Right lobe of liver (tissue), 6 donors: ENCODE data around the gene ERI3. TPM values are rescaled to one million over a fixed set of nuclear protein-coding genes. Genes with fewer than 3 reads are reported as not detected.

Source experiments
- ATAC-seq, 4 donors: fragments of 200-7000 bp; cut with Tn5 transposase; one replicate each; pipeline ENCODE4 v1.9.1; 2020; ENCODE audit warnings: mild to moderate bottlenecking in 4 of 4, moderate library complexity in 4 of 4
- DNase-seq, 3 donors: peaks; one replicate each; pipeline ENCODE4 v3.0.0-alpha.2; 2020
- H3K27ac ChIP-seq, 3 donors: fragments of 200-600 bp; one replicate each; pipeline ENCODE4 v1.8.0; 2022
- H3K27me3 ChIP-seq, 2 donors: fragments of 200-600 bp; one replicate each; pipeline ENCODE4 v1.8.0; 2022
- H3K36me3 ChIP-seq, 4 donors: fragments of 200-600 bp; sonication (generic) in 1 of 4; one replicate each; pipeline versions ENCODE4 v1.5.1 to v1.8.0; 2017 to 2022; ENCODE audit warnings: control low read depth in 1 of 4
- H3K4me1 ChIP-seq, 4 donors: fragments of 200-600 bp; sonication (generic) in 1 of 4; one replicate each; pipeline versions ENCODE4 v1.5.1 to v1.8.0; 2017 to 2022; ENCODE audit warnings: control low read depth in 1 of 4
- H3K4me3 ChIP-seq, 3 donors: fragments of 200-600 bp; one replicate each; pipeline ENCODE4 v1.8.0; 2022
- H3K9me3 ChIP-seq, 4 donors: fragments of 200-600 bp; sonication (generic) in 1 of 4; one replicate each; pipeline versions ENCODE4 v1.5.1 to v1.8.0; 2017 to 2022; ENCODE audit warnings: control low read depth in 1 of 4
- CTCF ChIP-seq, 4 donors: fragments of 200-600 bp in 3 of 4; fragments of 450-650 bp in 1 of 4; IDR thresholded peaks; one replicate each; pipeline versions ENCODE4 v1.5.1 to v1.8.0; 2016 to 2022; ENCODE audit warnings: antibody characterized with exemption in 4 of 4, mild to moderate bottlenecking in 2 of 4
- POLR2A ChIP-seq: fragments of 450-650 bp; IDR thresholded peaks from one replicate; pipeline ENCODE4 v1.6.1; 2017; ENCODE audit warnings: antibody characterized with exemption, mild to moderate bottlenecking
- WGBS: methylation state at CpG from one replicate; pipeline ENCODE4 v1.1.6; 2018; ENCODE audit warnings: low coverage, low lambda C conversion rate; ENCODE audit not compliant: insufficient coverage; ENCODE audit errors: missing lambda C conversion rate; 5-methylcytosine and 5-hydroxymethylcytosine counted together
- intact Hi-C, 2 donors: fragments of 100-400 bp; cut with DNase I; formaldehyde crosslinking; loops; one replicate each; pipeline versions ENCODE4 v1.11.2 to v1.14.1; 2022
- total RNA-seq, 6 experiments: library from RNA; depleted of rRNA in 2 of 6; stranded (reverse); fragments of >200 nt in 2 of 6; fragmentation: NEBNext Ultra II Directional in 3 of 6; extraction: Animal tissue kit (Norgen Biotek cat#: 25700) in 3 of 6; gene quantifications; one replicate each; pipeline versions ENCODE4 v1.1.0 to v1.2.4, GENCODE V29; 2016 to 2023
- donor health status: DM: no; HTN: yes; CAD: no.
- donor health status: DM: no; HTN: no; CAD: no.
- donor health status: DM: no; HTN: no; CAD: no.
- donor health status: DM: no; HTN: yes; CAD: no.
- donor health status: DM: no; HTN: yes; CAD: no.

The ERI3 gene
- total RNA-seq, 6 experiments from 2014 or later: 20.6 to 30.6 (median 23.8) TPM

GRCh38 chr1:44292651-44293050 is 62.4 kb downstream of the ERI3 start:
- DNase-seq (no peak), ATAC-seq (no peak)
- intact Hi-C loops: no loop called here
- WGBS: no CpG with 5 or more reads among the region's 10 CpGs
- no peaks in the 10 kb centered on the region for H3K9me3 ChIP-seq
- H3K4me3 ChIP-seq: no peak overlapping the region
- no peak for TF ChIP-seq CTCF (IDR thresholded peaks at IDR 0.05)
- no peak for TF ChIP-seq POLR2A
- H3K4me1 ChIP-seq: peaks cover 0 to 27% (median 10%) of the 10 kb centered on the region in 4 donors
- no peaks in the 10 kb centered on the region for H3K36me3 ChIP-seq
- no peak overlapping the region for H3K27ac ChIP-seq
- H3K27me3 ChIP-seq: no peaks in the 10 kb centered on the region

- intact Hi-C loops: no loop called here
- no peak overlapping the region for H3K4me3 ChIP-seq
- ATAC-seq (no peak), DNase-seq (no peak)
- no peaks in the 10 kb centered on the region for H3K27me3 ChIP-seq
- H3K9me3 ChIP-seq: no peaks in the 10 kb centered on the region
- H3K27ac ChIP-seq: no peak overlapping the region
- H3K4me1 ChIP-seq: peaks cover 0 to 29% (median 10%) of the 10 kb centered on the region in 4 donors
- TF ChIP-seq CTCF (IDR thresholded peaks at IDR 0.05): no peak
- TF ChIP-seq POLR2A: no peak
- WGBS: 48% methylated on average over 2 of the region's 11 CpGs
- no peaks in the 10 kb centered on the region for H3K36me3 ChIP-seq
Observed at GRCh38 chr1:44290250-44291094, 64.6 kb downstream of the ERI3 start.

- no peaks in the 10 kb centered on the region for H3K9me3 ChIP-seq
- WGBS: 100% methylated on average over 1 of the region's 7 CpGs
- H3K36me3 ChIP-seq: no peaks in the 10 kb centered on the region
- intact Hi-C loops: no loop called here
- peaks cover 0 to 38% (median 13%) of the 10 kb centered on the region in 4 donors for H3K4me1 ChIP-seq
- TF ChIP-seq POLR2A: no peak
- TF ChIP-seq CTCF (IDR thresholded peaks at IDR 0.05): no peak
- ATAC-seq (no peak), DNase-seq (no peak)
- no peak overlapping the region for H3K4me3 ChIP-seq
- no peak overlapping the region for H3K27ac ChIP-seq
- no peaks in the 10 kb centered on the region for H3K27me3 ChIP-seq
Observed at GRCh38 chr1:44289530-44289929, 65.5 kb downstream of the ERI3 start.

GRCh38 chr1:44288883-44289282 is 66.2 kb downstream of the ERI3 start:
- intact Hi-C loops: no loop called here

More at GRCh38 chr1:44288883-44289282, 66.2 kb downstream of the ERI3 start:
- H3K9me3 ChIP-seq: no peaks in the 10 kb centered on the region
- no peak for ATAC-seq
- no peaks in the 10 kb centered on the region for H3K36me3 ChIP-seq
- TF ChIP-seq POLR2A (no peak), CTCF (IDR thresholded peaks at IDR 0.05) (no peak)
- H3K4me3 ChIP-seq: no peak overlapping the region
- H3K27me3 ChIP-seq: no peaks in the 10 kb centered on the region
- no peak overlapping the region for H3K27ac ChIP-seq
- H3K4me1 ChIP-seq: peaks cover 0 to 40% (median 14%) of the 10 kb centered on the region in 4 donors
- 93% methylated on average over 2 of the region's 4 CpGs for WGBS
- DNase-seq: no peak
